HepG2 (cell line): ENCODE measurements around the gene MUC22. TPM values are rescaled to one million over a fixed set of nuclear protein-coding genes. Genes with fewer than 3 reads are reported as not detected.

Experiments used
- ATAC-seq: fragments of 200-7000 bp; cut with Tn5 transposase; 3 replicates; pipeline ENCODE4 v1.9.1; 2020; ENCODE audit warnings: mild to moderate bottlenecking, moderate library complexity
- BruUV-seq: library from RNA; stranded (reverse); fragments of 400-500 nt; replicated peaks from 2 replicates; lab custom pipeline; 2021; lab: Mats Ljungman, UMichigan
- CTCF ChIA-PET: fragments of 300-600 bp; formaldehyde crosslinking; extraction: SDS; loops from one replicate; lab custom pipeline; 2021; ENCODE audit warnings: low total read pairs, inconsistent platforms, low intra/inter-chr PET ratio; lab: Yijun Ruan, JAX
- POLR2A ChIA-PET: fragments of 350-600 bp; sonication (Branson Sonifier 250); formaldehyde crosslinking; loops from one replicate; lab custom pipeline; 2020; ENCODE audit warnings: antibody characterized with exemption, inconsistent platforms; lab: Yijun Ruan, JAX
- DNase-seq: peaks from one replicate; pipeline ENCODE4 v3.0.0-alpha.2; 2015; ENCODE audit warnings: low spot score
- FAIRE-seq: peaks from 3 replicates; lab custom pipeline; 2011; peaks lifted over from hg19 to GRCh38; lab: Jason Lieb, UNC
- H2AFZ ChIP-seq: one replicate; pipeline ENCODE4 v1.6.1; 2011; ENCODE audit warnings: low read length, inconsistent platforms
- H3K27ac ChIP-seq: fragments of 300-600 bp; 3 replicates; pipeline ENCODE4 v1.8.0; 2011; ENCODE audit warnings: mixed run types, mild to moderate bottlenecking, mixed read lengths, low read length, inconsistent platforms; ENCODE audit not compliant: insufficient read depth; ENCODE audit errors: extremely low read length
- H3K27me3 ChIP-seq, 2 experiments: fragments of 200-600 bp in 1 of 2; 2 replicates in 1 of 2; 3 replicates in 1 of 2; pipeline versions ENCODE4 v1.6.0 to v1.8.0; 2011; ENCODE audit warnings: low read length in 2 of 2, mild to moderate bottlenecking in 2 of 2, moderate library complexity in 2 of 2, inconsistent platforms in 1 of 2; ENCODE audit not compliant: insufficient read depth in 2 of 2, control insufficient read depth in 1 of 2
- H3K36me3 ChIP-seq, 2 experiments: fragments of 200-600 bp in 1 of 2; replicated peaks in 1 of 2; 2 replicates in 1 of 2; 3 replicates in 1 of 2; pipeline versions ENCODE4 v1.5.1 to v1.8.0; 2011; ENCODE audit warnings: low read length in 2 of 2, inconsistent platforms in 1 of 2; ENCODE audit not compliant: insufficient read depth in 2 of 2, control insufficient read depth in 1 of 2
- H3K4me1 ChIP-seq: 2 replicates; pipeline ENCODE4 v1.5.1; 2012; ENCODE audit warnings: low read length, inconsistent platforms; ENCODE audit not compliant: insufficient read depth
- H3K4me2 ChIP-seq: 2 replicates; pipeline ENCODE4 v1.6.0; 2011; ENCODE audit warnings: low read depth, low read length, inconsistent platforms
- H3K4me3 ChIP-seq, 3 experiments: fragments of 200-600 bp in 1 of 3; sonication (generic), shearing (Covaris generic) in 1 of 3; replicated peaks in 1 of 3; 2 replicates each; pipeline ENCODE4 v1.5.1; 2011 to 2016; ENCODE audit warnings: low read length in 3 of 3, inconsistent platforms in 2 of 3, low read depth in 2 of 3, mild to moderate bottlenecking in 2 of 3, control low read depth in 1 of 3, mixed read lengths in 1 of 3; ENCODE audit not compliant: insufficient read depth in 1 of 3
- H3K79me2 ChIP-seq: one replicate; pipeline ENCODE4 v1.6.1; 2011; ENCODE audit warnings: low read length, inconsistent platforms; ENCODE audit not compliant: insufficient read depth
- H3K9ac ChIP-seq: 2 replicates; pipeline ENCODE4 v1.6.0; 2011; ENCODE audit warnings: mild to moderate bottlenecking, low read depth, low read length, inconsistent platforms; ENCODE audit not compliant: insufficient read depth
- H3K9me3 ChIP-seq: 2 replicates; pipeline ENCODE4 v1.5.1; 2012; ENCODE audit warnings: mild to moderate bottlenecking, low read length
- H4K20me1 ChIP-seq: 2 replicates; pipeline ENCODE4 v1.6.0; 2011; ENCODE audit warnings: inconsistent platforms, mild to moderate bottlenecking, low read length, moderate library complexity; ENCODE audit not compliant: insufficient read depth
- CHD2 ChIP-seq: IDR thresholded peaks from 2 replicates; pipeline ENCODE4 v1.6.1; 2011; ENCODE audit warnings: low read depth, low read length, improper control_type of control experiment
- CREB1 ChIP-seq, 2 experiments: fragments of 450-650 bp in 1 of 2; IDR thresholded peaks; 2 replicates each; pipeline ENCODE4 v1.6.1; 2016 to 2017; ENCODE audit warnings: control low read depth in 1 of 2, mild to moderate bottlenecking in 1 of 2, missing compliant biosample characterization in 1 of 2, missing genetic modification characterization in 1 of 2
- CREM ChIP-seq, 2 experiments: sonication (generic) in 1 of 2; formaldehyde crosslinking in 1 of 2; IDR thresholded peaks; 2 replicates each; pipeline versions ENCODE4 v1.4.0 to v1.6.1; 2016 to 2020; ENCODE audit warnings: antibody characterized with exemption in 1 of 2, mild to moderate bottlenecking in 1 of 2, missing genetic modification reagents in 1 of 2
- HHEX ChIP-seq: IDR thresholded peaks from 2 replicates; pipeline ENCODE4 v1.6.1; 2016; ENCODE audit warnings: control low read depth
- HMG20A ChIP-seq: IDR thresholded peaks from 2 replicates; pipeline ENCODE4 v1.6.1; 2016; ENCODE audit warnings: borderline replicate concordance
- KDM5B ChIP-seq: sonication (generic); formaldehyde crosslinking; IDR thresholded peaks from 2 replicates; pipeline ENCODE4 v1.4.0; 2020; ENCODE audit warnings: missing genetic modification reagents, mild to moderate bottlenecking, borderline replicate concordance
- PHF5A ChIP-seq: IDR thresholded peaks from one replicate; pipeline ENCODE4 v1.6.1; 2018; ENCODE audit warnings: low read depth, missing genetic modification reagents; ENCODE audit not compliant: unreplicated experiment
- SOX13 ChIP-seq, 3 experiments: fragments of 450-650 bp in 1 of 3; sonication (generic) in 1 of 3; formaldehyde crosslinking in 1 of 3; IDR thresholded peaks in 2 of 3; conservative IDR thresholded peaks in 1 of 3; 2 replicates each; pipeline versions ENCODE4 v1.5.0 to v1.6.1; 2016 to 2020; ENCODE audit warnings: antibody characterized with exemption in 1 of 3, mild to moderate bottlenecking in 1 of 3, missing compliant biosample characterization in 1 of 3, missing genetic modification reagents in 1 of 3, moderate library complexity in 1 of 3
- TAF15 ChIP-seq: fragments of 200-400 bp; formaldehyde crosslinking; IDR thresholded peaks from one replicate; pipeline ENCODE4 v1.6.1; 2018; ENCODE audit warnings: mild to moderate bottlenecking, low read depth, low read length; ENCODE audit not compliant: poor library complexity, severe bottlenecking
- TSC22D2 ChIP-seq: sonication (generic); formaldehyde crosslinking; IDR thresholded peaks from 2 replicates; pipeline ENCODE4 v1.5.1; 2020; ENCODE audit warnings: missing genetic modification reagents, mild to moderate bottlenecking, borderline replicate concordance
- ZNF230 ChIP-seq: sonication (generic); formaldehyde crosslinking; IDR thresholded peaks from 2 replicates; pipeline ENCODE4 v1.4.0; 2020; ENCODE audit warnings: mild to moderate bottlenecking, missing genetic modification reagents
- ZNF383 ChIP-seq: sonication (generic); formaldehyde crosslinking; IDR thresholded peaks from 2 replicates; pipeline ENCODE4 v1.4.0; 2020; ENCODE audit warnings: missing genetic modification reagents, mild to moderate bottlenecking, borderline replicate concordance
- ZNF850 ChIP-seq: sonication (generic); formaldehyde crosslinking; conservative IDR thresholded peaks from 2 replicates; pipeline ENCODE4 v1.9.0; 2021; ENCODE audit warnings: mild to moderate bottlenecking, missing genetic modification reagents
- ZSCAN30 ChIP-seq: sonication (generic); formaldehyde crosslinking; IDR thresholded peaks from 2 replicates; pipeline ENCODE4 v1.5.0; 2020; ENCODE audit warnings: mild to moderate bottlenecking, missing genetic modification reagents
- ZSCAN9 ChIP-seq: IDR thresholded peaks from 2 replicates; pipeline ENCODE4 v1.6.1; 2016; ENCODE audit warnings: borderline replicate concordance
- WGBS: methylation state at CpG from one replicate; pipeline ENCODE4 v1.1.6; 2017; ENCODE audit warnings: low lambda C conversion rate; 5-methylcytosine and 5-hydroxymethylcytosine counted together
- in situ Hi-C: cut with HindIII; loops from 2 replicates; pipeline ENCODE4 v1.10.0; 2017; ENCODE audit warnings: low pct_unique_long_range_greater_than_20kb; ENCODE audit not compliant: extremely low pct_ligation_motif_present
- intact Hi-C: fragments of 100-400 bp; cut with micrococcal nuclease; formaldehyde crosslinking; loops from one replicate; pipeline ENCODE4 v1.10.0; 2022; ENCODE audit not compliant: unreplicated experiment
- polyA plus RNA-seq, 8 experiments: library from polyadenylated mRNA; depleted of rRNA in 3 of 8; stranded (reverse) in 7 of 8; unstranded in 1 of 8; fragments of >200 nt; fragmentation: Illumina TruSeq in 4 of 8; extraction: Trizol in 4 of 8; gene quantifications; 2 replicates each; pipeline versions ENCODE4 v1.2.1 to v1.2.3, GENCODE V29; 2011 to 2016; ENCODE audit warnings: low read depth in 4 of 8, missing spikeins in 1 of 8, mixed read lengths in 1 of 8; ENCODE audit not compliant: insufficient read depth in 1 of 8
- total RNA-seq, 5 experiments: library from RNA; depleted of rRNA; stranded (reverse); fragments of >200 nt; fragmentation: Illumina TruSeq; extraction: Trizol; gene quantifications; 2 replicates each; pipeline ENCODE4 v1.2.3, GENCODE V29; 2016; ENCODE audit warnings: low read depth in 1 of 5
- TF ChIP-seq, protein P1 (sequence below): sonication (generic); formaldehyde crosslinking; IDR thresholded peaks from 2 replicates; pipeline ENCODE4 v1.5.0; 2020; ENCODE audit warnings: missing genetic modification reagents
- TF ChIP-seq, protein P2 (sequence below): sonication (generic); formaldehyde crosslinking; IDR thresholded peaks from 2 replicates; pipeline ENCODE4 v1.8.0; 2022; ENCODE audit warnings: missing genetic modification reagents, low read depth, mild to moderate bottlenecking, borderline replicate concordance
- TF ChIP-seq, protein P3 (sequence below): IDR thresholded peaks from 2 replicates; pipeline ENCODE4 v1.4.0; 2020; ENCODE audit warnings: mild to moderate bottlenecking, missing genetic modification reagents

Gene MUC22
- total and polyA plus RNA-seq, 2 of the 13 experiments (the other 11 are each of a cell fraction or from before 2014, with no cell fraction given) = not detected

DNA sequence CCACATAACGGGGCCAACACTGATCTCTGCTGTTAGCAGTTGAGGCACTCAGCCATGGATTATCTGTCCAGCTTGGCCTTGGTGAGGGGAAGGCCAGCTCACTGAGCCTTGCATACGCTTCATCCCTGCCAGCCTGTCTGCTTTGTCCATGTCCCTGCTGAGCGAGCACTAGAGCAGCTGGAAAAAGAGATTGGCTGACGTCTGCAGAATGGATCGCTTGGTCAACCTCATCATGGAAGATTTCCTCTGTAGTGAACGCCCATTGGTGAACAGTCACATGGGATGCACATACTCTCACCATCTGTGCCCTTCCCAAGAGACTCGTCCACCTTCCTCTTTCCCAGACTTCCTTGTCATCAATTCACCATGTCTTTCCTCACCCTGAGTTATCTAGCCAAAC, 26.9 kb downstream of the MUC22 start:
- Histone ChIP-seq H3K4me2 (no peak overlapping the region), H3K36me3 (no peaks in the 10 kb centered on the region), H2AFZ (no peak overlapping the region), H3K27me3 (peaks cover 0 to 10% of the 10 kb centered on the region in 2 experiments; a peak in 2 of 5 replicates), H3K4me1 (peaks cover 12% of the 10 kb centered on the region), H3K4me3 (no peak overlapping the region), H3K79me2 (no peaks in the 10 kb centered on the region), H3K9ac (no peak overlapping the region), H3K27ac (no peak overlapping the region), H3K9me3 (no peaks in the 10 kb centered on the region), H4K20me1 (no peaks in the 10 kb centered on the region)
- CTCF ChIA-PET = no interaction called here
- POLR2A ChIA-PET = no interaction called here
- DNase-seq (no peak), FAIRE-seq (no peak), ATAC-seq (no peak)
- intact Hi-C loops = no loop called here
- in situ Hi-C loops = no loop called here
- BruUV-seq = no TSS peak
- TF ChIP-seq TAF15 (no peak), CHD2 (no peak), CREB1 (IDR thresholded peaks at IDR 0.05) (no peak), CREB1 (CRISPR knock-in tag; IDR thresholded peaks at IDR 0.05) (no peak), HMG20A (no peak), ZNF850 (CRISPR knock-in tag) (no peak), KDM5B (CRISPR knock-in tag) (no peak), ZNF383 (CRISPR knock-in tag) (no peak), PHF5A (CRISPR knock-in tag) (no peak), CREM (IDR thresholded peaks at IDR 0.05) (no peak), CREM (CRISPR knock-in tag; IDR thresholded peaks at IDR 0.05) (no peak), SOX13 (IDR thresholded peaks at IDR 0.05) (no peak), SOX13 (CRISPR knock-in tag; conservative IDR thresholded peaks at IDR 0.05 in 1 of 2, IDR thresholded peaks at IDR 0.05 in 1 of 2) (no peak), ZSCAN30 (no peak), HHEX (CRISPR knock-in tag) (no peak), TSC22D2 (CRISPR knock-in tag) (no peak), ZSCAN9 (no peak), ZNF230 (CRISPR knock-in tag) (no peak)
- TF ChIP-seq, protein P1, sequence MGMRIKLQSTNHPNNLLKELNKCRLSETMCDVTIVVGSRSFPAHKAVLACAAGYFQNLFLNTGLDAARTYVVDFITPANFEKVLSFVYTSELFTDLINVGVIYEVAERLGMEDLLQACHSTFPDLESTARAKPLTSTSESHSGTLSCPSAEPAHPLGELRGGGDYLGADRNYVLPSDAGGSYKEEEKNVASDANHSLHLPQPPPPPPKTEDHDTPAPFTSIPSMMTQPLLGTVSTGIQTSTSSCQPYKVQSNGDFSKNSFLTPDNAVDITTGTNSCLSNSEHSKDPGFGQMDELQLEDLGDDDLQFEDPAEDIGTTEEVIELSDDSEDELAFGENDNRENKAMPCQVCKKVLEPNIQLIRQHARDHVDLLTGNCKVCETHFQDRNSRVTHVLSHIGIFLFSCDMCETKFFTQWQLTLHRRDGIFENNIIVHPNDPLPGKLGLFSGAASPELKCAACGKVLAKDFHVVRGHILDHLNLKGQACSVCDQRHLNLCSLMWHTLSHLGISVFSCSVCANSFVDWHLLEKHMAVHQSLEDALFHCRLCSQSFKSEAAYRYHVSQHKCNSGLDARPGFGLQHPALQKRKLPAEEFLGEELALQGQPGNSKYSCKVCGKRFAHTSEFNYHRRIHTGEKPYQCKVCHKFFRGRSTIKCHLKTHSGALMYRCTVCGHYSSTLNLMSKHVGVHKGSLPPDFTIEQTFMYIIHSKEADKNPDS = no peak
- TF ChIP-seq, protein P2, sequence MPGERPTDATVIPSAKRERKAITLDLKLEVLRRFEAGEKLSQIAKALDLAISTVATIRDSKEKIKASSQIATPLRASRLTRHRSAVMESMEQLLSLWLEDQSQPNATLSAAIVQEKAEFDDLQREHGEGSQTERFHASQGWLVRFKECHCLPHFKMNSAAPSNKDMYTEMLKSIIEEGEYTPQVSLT (CRISPR knock-in tag) = no peak
- TF ChIP-seq, protein P3, sequence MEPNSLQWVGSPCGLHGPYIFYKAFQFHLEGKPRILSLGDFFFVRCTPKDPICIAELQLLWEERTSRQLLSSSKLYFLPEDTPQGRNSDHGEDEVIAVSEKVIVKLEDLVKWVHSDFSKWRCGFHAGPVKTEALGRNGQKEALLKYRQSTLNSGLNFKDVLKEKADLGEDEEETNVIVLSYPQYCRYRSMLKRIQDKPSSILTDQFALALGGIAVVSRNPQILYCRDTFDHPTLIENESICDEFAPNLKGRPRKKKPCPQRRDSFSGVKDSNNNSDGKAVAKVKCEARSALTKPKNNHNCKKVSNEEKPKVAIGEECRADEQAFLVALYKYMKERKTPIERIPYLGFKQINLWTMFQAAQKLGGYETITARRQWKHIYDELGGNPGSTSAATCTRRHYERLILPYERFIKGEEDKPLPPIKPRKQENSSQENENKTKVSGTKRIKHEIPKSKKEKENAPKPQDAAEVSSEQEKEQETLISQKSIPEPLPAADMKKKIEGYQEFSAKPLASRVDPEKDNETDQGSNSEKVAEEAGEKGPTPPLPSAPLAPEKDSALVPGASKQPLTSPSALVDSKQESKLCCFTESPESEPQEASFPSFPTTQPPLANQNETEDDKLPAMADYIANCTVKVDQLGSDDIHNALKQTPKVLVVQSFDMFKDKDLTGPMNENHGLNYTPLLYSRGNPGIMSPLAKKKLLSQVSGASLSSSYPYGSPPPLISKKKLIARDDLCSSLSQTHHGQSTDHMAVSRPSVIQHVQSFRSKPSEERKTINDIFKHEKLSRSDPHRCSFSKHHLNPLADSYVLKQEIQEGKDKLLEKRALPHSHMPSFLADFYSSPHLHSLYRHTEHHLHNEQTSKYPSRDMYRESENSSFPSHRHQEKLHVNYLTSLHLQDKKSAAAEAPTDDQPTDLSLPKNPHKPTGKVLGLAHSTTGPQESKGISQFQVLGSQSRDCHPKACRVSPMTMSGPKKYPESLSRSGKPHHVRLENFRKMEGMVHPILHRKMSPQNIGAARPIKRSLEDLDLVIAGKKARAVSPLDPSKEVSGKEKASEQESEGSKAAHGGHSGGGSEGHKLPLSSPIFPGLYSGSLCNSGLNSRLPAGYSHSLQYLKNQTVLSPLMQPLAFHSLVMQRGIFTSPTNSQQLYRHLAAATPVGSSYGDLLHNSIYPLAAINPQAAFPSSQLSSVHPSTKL (CRISPR knock-in tag) = no peak
- WGBS = 35% methylated on average over 7 of the region's 7 CpGs
